GM18511 (cell line): Measurements from ENCODE around the gene KCND3.

ENCODE experiments used
- ATAC-seq: cut with Tn5 transposase; IDR thresholded peaks from one replicate; pipeline ENCODE4 v1.9.1; 2021; ENCODE audit warnings: mild to moderate bottlenecking, moderate library complexity; ENCODE audit not compliant: unreplicated experiment

KCND3 gene

DNA sequence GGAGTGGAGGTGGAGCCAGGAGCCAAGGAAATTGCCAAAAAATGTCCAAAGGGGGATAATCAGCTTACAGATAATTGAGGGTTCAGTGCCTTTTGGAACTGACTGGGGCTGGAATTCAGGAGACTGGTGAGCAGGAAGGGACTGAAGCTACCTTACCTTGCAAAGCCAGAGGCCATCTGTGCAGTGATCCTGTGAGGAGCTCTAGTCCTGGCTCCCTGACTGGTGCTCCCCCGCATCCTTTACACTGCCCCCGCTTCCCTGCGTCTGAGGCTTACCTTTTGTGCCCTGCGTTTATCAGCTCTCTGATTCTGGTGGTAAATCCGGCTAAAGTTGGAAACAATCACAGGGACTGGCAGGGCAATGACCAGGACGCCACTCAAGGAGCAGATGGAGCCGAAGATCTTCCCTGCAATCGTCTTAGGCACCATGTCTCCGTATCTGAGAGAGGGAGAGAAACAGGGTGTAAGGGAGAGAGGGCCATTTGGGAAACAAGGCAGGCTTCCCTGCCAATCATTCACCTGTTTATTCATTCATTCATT, 202.7 kb downstream of the KCND3 start:
- ATAC-seq: no peak

DNA sequence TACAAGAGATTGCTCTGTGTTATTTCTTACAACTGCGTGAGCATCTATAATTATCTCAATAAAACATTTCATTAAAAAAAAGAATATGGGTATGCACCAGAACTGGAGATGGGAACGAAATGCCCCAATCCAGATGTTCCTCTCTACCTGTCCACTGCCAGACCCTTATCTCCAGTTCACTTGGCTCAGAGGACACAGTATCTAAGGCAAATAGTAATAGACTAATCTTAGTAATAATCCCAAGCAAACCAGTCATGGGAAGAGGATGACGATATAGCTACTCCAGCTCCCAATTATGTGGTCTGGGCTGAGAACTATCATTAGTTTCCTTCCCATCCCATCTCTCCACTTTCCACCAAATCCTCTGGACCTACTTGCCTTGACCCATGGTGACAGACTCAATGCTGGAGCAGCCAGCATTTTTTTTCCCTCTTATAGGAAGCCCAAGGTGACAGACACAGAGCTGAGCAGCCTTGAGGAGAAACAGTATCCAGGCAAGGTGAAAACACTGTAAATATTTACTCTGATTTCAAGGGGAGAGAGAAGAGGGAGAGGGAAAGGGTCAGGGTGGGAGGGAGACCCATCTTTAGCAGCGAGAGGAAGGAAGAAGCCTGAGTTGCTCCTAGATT, 205.1 kb downstream of the KCND3 start:
- no peak for ATAC-seq

DNA sequence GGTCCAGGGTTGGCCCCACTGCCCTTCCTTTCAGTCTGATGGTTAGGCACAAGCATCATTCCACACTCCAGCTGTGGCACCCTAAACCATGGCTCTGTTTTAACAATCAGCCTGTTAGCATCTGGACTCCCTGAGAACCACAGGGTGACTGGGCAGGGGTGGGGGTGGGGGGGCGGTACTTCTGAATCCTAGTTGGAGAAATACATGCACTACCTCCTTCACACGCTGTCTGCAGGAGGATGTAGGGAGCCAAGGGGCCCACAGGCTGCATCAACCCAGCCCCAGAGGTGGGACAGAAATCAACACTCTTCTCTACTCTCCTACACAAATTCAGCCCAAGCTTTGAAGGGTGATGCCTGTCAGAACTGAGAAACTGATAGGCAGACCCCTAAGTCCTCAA, 209.9 kb downstream of the KCND3 start:
- no peak for ATAC-seq

DNA sequence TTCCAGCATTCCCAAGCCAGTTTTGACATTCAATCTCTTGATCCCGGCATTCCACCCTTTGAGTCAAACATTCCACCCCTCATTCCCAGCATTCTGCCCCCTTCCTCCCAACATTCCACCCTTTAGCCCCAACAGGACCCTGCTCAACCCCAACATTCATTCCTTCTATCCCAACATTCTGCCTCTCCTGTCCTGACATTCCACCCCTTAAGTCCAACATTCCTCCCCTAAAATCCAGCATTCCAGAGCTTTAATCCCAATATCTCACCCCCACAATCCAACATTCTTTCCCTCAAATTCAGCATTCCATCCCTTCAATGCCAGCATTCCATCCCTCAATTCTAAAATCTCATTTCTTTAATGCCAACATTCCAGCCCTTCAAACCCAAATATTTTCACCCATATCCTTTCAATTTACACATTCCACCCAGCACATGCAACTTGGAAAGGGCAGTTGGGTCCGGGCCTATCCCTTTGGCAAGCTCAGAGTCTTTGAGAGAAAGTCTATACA, 210.9 kb downstream of the KCND3 start:
- ATAC-seq: no peak

DNA sequence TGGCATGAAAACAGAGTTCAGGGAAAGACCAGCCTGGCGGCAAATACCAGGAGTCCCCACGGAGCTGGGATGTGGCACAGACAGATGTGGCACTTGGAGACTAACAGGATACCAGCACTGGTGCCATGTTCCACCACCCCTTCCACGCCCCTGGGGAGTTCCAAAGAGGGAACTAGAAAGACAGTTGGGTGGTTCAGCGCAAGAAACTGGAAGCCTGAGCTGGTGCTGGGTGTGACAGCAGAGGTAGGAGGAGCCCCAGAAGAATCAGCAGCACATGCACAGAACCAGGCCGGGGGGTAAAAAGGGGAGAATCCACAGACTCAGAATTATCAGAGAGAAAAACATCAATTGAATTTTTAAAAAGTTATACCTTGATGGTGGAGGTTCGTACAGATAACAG, 211.4 kb downstream of the KCND3 start:
- ATAC-seq: no peak

DNA sequence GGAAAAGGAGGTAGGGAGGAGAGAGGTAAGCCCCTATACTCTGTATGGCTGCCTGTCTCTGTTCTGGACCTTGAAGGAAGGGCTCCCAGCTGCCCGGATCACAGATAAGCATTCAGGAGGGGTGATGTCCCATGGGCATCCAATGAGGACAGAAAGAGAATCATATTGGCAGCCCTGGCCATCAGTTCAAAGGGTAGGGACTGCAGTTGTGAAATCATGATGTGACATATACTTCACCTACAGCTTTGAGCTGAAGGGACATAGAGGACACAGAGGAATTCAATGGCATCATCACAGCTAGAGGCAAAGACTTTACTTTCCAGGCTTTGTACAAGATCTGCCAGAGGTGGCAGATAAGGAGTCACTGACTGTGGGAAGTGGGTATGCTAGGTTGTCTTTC, 212.2 kb downstream of the KCND3 start:
- no peak for ATAC-seq

DNA sequence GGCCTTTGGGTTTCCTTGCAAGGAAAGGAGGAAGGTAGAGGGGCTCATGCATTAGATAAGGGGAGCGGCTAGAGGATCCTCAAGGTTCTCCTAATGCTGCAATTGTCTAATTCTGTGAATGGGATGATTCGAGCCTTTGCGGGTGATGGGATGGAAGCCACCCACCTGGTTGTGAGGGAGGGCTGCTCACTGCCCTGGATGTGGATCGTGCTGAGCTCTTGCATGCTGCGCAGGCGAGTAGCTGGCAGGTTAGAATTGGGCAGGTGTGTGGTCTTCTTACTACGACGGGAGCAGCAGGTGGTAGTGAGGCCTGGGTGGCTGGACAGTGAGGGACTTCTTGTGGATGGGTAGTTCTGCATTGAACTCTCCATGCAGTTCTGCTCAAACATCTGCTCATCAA, 212.6 kb downstream of the KCND3 start:
- no peak for ATAC-seq

DNA sequence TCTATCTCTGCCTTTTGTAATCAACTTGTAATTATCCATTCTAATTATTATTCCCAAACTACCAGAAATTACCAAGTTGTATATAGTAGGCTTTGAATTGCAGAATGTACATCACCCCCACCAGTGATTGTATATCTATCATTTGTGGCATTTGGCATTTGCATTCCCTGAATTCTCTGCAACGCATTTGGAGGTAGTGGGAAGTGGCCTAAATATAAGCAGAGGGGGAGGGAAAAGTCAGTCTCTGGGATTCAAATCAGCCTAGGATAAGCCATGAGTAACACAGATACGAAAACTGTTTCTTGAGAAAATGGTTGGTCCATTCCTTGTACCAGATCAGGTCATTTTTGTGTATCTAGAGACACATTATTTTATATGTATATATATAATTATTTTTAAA, 213.1 kb downstream of the KCND3 start:
- no peak for ATAC-seq

DNA sequence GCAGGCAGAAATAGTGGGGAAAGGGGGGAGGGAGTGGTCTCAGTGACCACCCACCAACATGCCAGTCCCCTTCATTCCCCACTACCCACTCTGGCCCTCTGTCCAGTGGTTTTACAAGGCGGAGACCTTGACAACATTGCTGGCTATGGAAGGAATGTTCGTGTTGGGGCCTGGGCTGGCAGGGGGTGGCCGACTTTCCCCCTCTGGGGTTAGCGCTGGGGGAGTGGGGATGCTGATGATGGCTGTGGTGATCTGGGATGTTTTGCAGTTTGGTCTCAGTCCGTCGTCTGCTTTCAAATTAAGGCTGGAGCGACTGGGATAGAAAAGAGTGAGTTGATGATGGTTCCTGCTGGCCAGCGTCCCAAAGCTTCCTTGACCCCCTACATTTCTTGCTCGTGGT, 213.5 kb downstream of the KCND3 start:
- ATAC-seq: no peak

DNA sequence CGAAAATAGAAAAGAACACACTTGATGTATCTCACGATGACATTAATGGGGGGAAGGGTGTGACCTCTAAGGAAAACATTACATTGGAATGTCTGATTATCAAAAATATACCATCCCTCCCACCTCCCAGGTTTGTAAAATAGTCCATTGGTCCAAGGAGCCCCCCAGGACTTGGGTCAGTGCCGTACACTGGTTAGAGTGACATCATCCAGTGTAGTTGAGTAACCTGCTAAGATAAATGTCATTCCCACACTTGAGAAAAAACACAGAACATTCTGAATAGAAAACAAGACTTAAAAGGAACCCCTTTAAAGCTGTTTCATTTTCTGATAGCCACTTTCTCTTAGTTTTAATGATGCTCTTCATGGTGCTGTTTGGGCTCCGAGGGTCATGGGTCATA, 218.6 kb downstream of the KCND3 start:
- no peak for ATAC-seq

DNA sequence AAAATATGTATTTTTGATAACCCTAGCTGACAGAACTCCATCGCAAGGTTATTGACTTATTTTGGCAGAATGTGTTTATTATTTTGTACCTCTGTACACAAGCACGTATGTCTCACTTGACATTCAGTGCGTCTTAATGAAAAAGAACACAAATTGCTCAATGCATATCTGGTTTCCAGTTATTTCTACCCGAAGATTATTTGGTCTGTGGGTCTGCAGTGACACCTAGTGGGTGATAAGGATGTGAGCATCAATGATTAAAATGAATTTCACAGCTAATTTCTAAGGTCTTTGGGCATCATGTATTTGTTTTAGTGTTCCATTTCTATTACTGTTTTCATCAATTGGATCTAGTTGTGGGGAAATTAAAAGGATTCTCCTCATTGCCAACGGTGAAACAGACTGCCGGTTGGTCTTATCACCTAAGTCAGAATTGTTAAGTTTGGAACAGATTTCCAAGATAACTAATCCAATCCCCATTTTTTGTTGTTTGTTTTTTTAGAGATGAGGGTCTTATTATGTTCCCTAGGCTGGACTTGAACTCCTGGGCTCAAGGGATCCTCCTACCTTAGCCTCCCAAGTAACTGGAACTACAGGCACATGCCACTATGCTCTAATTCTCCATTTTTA, 219.8 kb downstream of the KCND3 start:
- ATAC-seq: no peak

DNA sequence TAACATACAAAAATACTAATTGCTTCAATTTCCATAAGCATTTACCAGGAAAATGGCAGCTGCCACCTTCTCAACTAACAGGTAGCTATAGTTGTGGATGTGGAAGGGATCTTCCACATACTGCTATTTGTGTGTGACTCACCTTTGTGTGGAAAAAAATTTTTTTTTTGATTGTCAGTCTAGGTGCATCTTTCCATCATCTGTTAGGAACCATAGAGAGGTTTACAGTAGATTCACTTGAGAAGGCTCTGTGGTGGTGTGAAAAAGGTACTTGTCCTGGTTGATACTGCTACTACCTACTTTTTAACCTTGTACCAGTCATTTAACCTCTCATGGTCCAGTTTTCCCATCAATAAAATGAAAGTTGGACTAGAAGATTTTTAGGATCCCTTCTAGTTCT, 220.8 kb downstream of the KCND3 start:
- no peak for ATAC-seq

DNA sequence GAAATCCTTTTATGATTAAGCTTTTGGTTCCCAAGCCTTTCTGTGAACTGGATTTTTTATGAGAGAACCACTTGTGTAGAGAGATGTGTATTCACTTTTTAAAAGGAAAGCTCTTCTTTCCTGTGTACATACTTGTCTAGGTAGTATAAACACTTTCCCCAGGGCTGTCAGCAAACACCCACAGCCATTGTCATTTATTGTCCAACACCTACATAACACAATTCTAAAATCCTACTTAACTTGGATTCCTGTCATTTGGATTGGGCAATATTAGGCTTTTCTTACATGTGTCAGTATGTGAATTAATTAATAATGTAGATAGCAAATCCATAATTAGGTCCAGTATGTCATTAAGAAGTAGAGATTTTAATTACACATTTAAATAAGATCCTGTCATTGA, 221.4 kb downstream of the KCND3 start:
- ATAC-seq: no peak

DNA sequence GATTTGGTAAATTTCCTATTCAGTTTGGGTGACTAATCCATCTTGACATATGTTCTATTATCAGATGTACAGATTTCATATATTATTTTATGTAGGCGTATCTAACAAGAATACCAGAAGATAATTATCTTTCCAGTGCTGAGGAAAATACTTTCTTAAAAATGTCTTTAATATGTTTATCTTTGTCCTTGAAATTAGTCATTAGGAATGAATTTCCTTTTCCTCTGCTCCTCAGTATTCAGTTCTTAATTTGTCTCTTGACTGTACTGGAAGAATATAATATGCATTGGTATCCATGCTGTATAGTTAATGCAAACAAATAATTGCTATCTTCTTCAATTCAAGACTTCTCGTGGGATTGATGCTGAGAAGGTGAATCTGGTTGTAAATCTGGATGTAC, 227.1 kb downstream of the KCND3 start:
- ATAC-seq: no peak

DNA sequence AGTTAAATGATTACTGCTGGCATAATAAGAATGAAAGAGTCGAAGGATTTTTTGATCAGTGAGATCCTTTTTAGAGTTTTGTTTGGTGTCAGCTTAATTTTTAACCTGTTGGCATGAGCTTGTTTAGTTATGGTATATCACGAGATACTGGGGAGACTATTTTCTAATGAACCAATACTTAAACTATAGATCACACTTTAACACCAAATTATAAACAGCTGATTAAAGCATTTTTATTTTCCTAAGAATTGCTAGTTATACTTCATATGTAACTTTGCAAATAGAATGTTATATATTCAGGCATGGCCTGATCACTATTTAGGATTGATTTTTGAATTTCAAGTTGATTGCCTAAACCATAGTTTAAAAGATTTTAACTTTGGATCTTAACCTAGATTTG, 227.8 kb downstream of the KCND3 start:
- no peak for ATAC-seq

DNA sequence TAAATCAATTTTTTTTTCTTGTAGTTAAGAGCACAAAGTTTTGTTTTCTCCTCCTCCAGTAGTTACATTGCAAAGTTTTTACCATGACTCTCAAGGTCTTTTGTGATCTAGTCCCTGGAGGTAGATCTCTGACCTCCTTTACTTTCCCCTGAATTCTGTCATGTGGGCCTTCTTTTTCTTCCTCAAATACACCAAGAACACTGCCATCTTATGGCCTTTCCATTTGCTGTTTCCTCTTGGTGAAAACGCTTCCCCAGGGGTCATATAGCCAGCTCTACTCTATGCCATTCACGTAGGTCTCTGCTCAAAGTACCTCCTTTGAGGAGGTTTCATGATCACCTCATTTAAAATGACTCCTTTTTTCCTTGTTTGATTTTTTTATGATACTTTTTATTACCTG, 231.1 kb downstream of the KCND3 start:
- ATAC-seq: no peak

DNA sequence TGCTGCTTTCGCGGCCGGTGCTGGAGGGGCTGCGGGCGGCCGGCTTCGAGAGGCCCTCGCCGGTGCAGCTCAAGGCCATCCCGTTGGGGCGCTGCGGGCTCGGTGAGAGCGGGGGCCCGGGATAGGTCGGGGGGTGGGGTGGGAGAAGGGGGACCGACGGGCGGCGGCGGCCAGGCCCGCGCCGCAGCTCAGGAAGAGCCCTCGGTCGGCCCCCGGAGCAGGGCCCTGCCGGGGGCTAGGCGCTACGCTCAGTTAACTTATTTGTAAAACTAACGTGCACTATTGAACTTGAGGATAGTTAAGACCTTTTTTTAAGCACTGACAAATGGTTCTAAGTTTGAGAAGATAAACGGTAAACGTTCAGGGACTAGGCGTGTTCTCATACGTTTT, 233.3 kb downstream of the KCND3 start:
- ATAC-seq: peak; percentile 24

DNA sequence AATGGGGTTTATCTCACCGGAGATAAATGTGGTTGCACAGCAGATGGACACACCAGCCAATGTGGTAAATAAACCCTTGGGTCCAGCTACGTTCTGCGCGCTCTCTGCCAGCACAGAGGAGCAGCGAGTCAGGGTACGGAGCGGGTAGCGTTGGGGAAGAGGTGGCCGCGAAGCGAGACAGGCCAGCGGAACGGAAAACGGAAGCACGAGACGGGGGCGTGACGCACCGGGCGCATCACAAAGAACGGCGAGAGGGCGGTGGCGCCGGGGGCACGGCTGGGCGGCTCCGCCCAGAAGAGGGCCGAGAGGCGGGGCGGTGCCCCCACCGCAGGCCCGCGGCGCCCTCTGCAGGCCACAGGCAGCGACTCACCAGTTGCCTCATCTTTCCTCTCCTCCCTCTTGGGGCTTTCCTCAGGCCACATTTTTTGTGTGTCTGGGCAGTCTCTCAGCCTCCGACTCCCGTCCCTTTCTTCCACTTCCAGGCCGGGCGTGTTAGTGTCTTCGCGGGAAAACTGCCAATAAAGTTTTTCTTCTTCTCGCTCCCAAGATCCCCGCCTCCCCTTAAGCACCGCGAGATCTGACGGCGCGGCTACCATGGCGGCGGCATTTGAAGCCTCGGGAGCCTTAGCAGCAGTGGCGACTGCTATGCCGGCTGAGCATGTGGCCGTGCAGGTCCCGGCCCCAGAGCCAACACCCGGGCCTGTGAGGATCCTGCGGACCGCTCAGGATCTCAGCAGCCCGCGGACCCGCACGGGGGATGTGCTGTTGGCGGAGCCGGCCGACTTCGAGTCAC, 233.9 kb downstream of the KCND3 start, which contains the start of gene DDX20:
Gene DDX20 (plus strand): TSS at position 571 of the 793 bp plus-strand sequence. CDS start 24 bp downstream, at position 595.
- peak; percentile 91 for ATAC-seq

DNA sequence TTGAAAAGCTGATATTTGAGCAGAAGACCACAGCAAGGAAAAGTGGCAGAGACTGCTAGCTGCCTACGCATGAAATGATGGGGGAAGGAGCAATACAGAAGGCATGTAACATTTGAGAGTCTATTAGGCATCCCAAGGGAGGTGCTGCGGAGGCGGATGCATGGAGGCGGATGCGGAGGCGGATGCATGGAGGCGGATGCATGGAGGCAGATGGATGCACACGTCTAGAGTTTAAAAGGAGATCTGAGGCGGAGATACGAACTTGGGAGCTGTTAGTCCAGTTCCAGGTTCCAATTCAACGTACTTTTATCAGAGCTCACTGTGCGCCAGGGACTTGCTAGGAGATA, 234.5 kb downstream of the KCND3 start:
- ATAC-seq: peak; percentile 7

DNA sequence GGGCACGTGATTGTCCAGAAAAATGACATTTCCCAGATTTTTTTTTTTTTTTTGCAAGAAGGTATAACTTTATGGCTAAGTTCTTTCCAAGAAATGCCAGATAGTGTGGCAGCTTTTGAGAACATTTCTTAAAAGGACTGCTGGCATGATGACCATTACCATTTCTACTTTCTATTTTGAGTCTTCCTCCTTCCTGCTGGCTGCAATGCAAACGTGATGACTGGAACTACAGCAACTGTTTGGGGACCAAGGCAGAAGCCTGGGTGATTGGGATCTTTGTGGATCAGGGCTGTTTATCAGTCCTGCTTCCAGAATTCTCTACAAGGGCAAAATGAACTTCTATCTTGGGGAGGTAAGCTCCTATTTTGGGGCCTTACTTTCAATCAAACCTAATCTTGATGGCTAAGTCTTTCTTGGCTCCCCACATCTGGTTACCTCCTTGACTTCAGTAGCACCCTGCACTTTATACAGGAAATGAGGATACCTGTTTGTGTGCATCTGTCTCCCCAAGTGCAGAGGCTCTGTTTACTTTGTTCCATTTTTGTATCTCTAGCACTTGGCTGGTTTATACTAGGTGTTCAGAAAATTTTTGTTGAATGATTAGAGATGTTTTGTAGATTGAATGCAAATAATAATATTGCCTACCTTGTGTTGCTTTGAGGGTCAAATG, 237.4 kb downstream of the KCND3 start:
- no peak for ATAC-seq

DNA sequence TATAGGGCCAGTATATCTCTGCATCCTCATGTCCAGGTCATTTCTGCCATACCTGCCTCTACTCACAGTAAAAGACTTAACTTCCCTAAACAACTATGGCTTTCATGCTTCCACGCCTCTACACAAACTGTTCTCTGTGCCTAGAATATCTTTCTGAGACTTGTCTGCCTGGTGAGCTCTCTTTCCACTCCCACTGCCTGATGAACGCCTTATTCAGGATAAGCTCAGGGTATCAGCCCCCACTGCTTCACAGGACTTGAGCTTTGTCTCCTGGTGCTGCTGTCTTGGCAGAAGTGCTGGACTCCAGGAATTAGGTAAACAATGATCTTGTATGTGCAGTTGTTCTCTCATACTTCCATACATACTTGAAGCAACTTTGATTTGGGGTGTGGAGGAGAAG, 238.6 kb downstream of the KCND3 start:
- no peak for ATAC-seq
